GM18867 (cell line): ENCODE measurements around the gene AAMP.

ENCODE experiments used
- ATAC-seq: cut with Tn5 transposase; IDR thresholded peaks from one replicate; pipeline ENCODE4 v1.9.1; 2021; ENCODE audit warnings: mild to moderate bottlenecking, moderate library complexity; ENCODE audit not compliant: unreplicated experiment

AAMP gene

DNA sequence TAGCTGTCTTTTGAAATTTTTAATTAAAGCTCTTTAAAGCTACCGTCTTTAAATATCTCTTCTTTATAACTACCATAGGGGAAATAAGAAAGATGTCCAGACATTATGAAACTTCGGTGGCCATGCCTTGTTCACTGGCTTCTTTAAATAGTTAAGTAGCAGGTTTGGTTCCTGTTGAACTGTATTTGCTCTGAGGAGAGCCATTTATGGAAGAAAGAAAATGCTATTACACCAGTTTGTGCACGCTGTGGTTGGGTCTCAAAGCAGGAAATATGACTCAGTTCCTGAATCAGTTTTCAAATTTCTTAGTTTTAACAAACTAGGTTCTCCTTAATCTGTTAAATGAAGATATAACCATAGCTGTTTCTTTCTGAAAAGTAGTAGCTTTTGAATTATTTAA is 40.7 kb downstream of the AAMP start:
- ATAC-seq, result peak; percentile 86

DNA sequence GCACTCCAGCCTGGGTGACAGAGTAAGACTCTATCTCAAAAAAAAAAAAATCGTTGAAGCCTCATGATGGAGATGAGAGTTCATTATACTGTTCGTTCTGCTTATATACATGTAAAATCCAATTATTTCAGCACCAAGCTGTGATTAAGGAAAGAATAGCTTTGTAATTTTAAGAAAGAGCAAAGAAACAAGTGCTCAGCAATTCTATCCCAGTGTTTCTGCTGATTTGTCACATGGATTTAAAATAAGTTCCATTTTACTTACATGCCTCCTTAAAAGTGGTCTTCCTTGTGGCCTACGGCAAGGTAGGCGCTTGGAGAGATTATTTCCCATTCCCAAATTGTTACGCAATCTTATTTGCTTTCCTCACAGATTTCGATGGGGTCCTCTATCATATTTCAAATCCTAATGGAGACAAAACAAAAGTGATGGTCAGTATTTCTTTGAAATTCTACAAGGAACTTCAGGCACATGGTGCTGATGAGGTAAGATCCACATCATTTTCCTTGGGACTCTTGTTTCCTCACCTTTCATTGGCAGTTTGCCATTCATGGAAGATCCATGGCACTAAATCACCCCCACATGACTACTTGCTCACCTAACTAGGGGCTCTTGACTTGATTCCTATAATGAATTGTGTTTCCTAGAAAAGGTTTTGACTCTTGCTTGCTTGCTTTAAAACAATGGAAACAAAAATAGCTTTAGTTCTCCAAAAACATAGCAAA is 41.4 kb downstream of the AAMP start:
- no peak for ATAC-seq

DNA sequence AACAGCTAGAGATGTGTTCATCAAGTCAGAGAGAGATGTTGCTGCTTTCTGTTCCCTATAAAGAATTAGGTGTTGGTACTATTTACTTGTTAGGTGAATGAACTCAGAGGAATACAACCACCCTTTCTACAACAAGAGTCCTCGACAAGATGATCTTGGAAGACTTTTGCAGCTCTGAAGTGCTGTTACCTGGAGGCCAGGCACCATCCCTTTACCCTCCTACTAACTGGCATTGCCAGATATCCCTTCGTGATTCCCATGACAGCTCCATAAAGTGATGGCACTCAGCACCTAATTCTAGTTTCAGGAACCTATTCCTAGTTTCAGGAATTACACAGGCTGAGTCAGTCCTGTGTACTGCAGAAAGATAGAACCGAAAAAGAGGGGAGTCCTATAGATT is 43.0 kb downstream of the AAMP start:
- no peak for ATAC-seq

DNA sequence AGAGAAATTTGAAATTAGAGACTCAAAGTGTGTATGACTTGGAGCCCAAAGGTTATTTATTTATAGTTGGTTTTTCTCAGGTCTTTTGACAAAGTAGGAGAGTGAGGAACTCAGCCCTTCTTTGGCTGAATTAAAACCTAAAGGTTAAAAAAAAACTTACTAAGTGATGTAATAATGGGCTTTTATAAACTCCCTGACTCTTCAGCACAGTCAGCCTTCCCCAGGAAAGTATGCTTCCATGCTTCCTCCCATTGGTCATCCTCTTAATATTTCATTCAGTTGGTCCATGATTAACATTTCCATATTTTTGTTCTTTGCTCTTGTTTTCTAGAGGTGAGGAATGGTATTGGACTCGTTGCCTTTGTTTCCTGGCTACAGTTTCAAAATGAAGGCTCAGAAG is 45.8 kb downstream of the AAMP start:
- ATAC-seq, result no peak

- ATAC-seq, result no peak
These were observed 46.9 kb downstream of the AAMP start for GRCh38 chr2:218223046-218223445.

DNA sequence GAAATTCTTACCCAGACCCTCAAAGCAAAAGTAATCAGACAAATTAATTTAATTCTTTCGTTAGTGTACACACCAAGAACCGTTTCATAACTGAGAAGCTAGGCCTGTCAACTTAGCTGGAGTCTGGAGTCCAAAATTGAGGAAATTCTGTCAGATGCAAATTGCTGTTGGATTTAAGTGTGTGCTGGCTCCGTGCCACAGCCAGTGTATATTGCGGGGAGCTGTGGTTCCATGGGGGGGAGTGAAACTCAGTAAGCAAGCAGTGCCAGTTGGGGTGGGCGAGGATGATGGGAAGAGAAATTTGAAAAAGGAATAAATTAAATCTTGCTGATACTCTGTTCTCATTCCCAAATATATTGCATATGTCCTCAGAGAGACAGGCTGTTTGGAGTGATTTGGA is 48.9 kb downstream of the AAMP start:
- ATAC-seq, result no peak

GRCh38 chr2:218219934-218220333 is 50.0 kb downstream of the AAMP start:
- ATAC-seq, result no peak

DNA sequence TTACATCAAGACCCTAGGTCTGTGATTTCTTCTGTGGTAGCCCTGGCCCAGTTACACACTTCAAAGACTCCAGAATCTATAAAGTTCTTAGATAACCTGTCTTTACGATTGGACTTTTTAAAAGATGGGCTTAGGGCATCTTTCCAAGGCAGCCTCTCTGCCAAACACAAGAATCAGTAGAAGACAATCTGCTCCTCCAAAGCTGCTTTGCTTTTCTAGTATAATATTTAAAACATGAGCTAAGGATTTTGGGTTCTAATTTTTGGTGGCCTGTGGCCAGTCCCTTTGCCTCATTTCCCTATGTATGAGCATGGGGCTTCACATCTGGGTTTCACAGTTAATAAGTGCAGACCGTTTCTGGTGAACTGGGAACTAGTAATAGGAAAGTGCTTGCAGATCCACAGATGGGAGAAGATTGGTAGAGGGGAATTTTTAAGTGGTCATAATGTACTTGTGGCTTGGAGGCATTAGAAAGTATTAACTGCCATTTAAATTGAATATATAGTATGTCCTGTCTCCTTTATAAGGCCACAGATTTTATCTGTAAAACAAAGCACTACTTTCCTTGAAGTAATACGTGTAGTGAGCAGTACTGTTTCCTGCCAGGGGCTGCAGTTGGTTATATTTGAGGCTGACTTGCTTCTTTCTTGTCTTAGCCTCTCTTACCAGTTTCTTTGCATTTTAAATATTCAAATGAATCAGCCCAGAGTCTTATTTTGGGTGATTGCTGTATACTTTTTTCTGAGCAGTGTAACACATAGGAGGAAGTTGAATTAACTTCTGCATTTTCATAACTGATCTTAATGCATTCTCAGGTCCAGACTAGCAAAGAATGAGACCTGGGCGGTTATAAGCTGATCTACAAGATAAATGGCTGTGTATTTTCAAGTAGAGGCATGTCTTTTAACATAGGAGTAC is 51.4 kb downstream of the AAMP start:
- peak; percentile 39 for ATAC-seq

- peak; percentile 39 for ATAC-seq
These were observed 52.3 kb downstream of the AAMP start for GRCh38 chr2:218217360-218218267.

GRCh38 chr2:218216674-218217359 is 53.1 kb downstream of the AAMP start, which contains the start of gene ARPC2:
Gene ARPC2 (plus strand): TSS chr2:218217189. CDS start chr2:218217471, 282 bp downstream.
- peak; percentile 74 for ATAC-seq

GRCh38 chr2:218216336-218216673 is 53.6 kb downstream of the AAMP start:
- ATAC-seq, result no peak
